GM12878 (cell line): ENCODE measurements around the gene TRAF3IP3. TPM values are rescaled to one million over a fixed set of nuclear protein-coding genes. Genes with fewer than 3 reads are reported as not detected.

Source experiments
- ATF7 ChIP-seq: fragments of 450-650 bp; IDR thresholded peaks from 2 replicates; pipeline ENCODE4 v1.6.1; 2016; ENCODE audit warnings: low read depth, mild to moderate bottlenecking
- BCL3 ChIP-seq: IDR thresholded peaks from 2 replicates; pipeline ENCODE4 v1.6.1; 2011; ENCODE audit warnings: borderline replicate concordance, low read depth, mild to moderate bottlenecking, moderate library complexity, low read length; ENCODE audit not compliant: insufficient read depth, poor library complexity, severe bottlenecking
- BCLAF1 ChIP-seq: fragments of 450-650 bp; IDR thresholded peaks from 2 replicates; pipeline ENCODE4 v1.6.1; 2017; ENCODE audit warnings: antibody characterized with exemption, mild to moderate bottlenecking, moderate library complexity
- CBFB ChIP-seq: IDR thresholded peaks from 2 replicates; pipeline ENCODE4 v1.6.1; 2016; ENCODE audit warnings: antibody characterized with exemption, low read depth
- CEBPZ ChIP-seq: fragments of 150-350 bp; IDR thresholded peaks from 2 replicates; pipeline ENCODE4 v1.6.1; 2016; ENCODE audit warnings: low read depth, low read length
- CHD4 ChIP-seq: fragments of 200-600 bp; sonication (generic); IDR thresholded peaks from 2 replicates; pipeline ENCODE4 v1.6.1; 2016; ENCODE audit warnings: mild to moderate bottlenecking
- ELK1 ChIP-seq: IDR thresholded peaks from 2 replicates; pipeline ENCODE4 v1.6.1; 2012; ENCODE audit warnings: low read depth, low read length, improper control_type of control experiment
- EZH2 ChIP-seq: IDR thresholded peaks from 2 replicates; pipeline ENCODE4 v1.6.1; 2012; ENCODE audit warnings: low read depth, mild to moderate bottlenecking, control low read depth, inconsistent platforms, low read length, borderline replicate concordance; ENCODE audit not compliant: control insufficient read depth
- HDGF ChIP-seq: fragments of 450-650 bp; IDR thresholded peaks from 2 replicates; pipeline ENCODE4 v1.6.1; 2016; ENCODE audit warnings: antibody characterized with exemption
- STAT1 ChIP-seq: fragments of 450-650 bp; conservative IDR thresholded peaks from 2 replicates; pipeline ENCODE4 v1.6.1; 2014; ENCODE audit warnings: antibody characterized with exemption, mild to moderate bottlenecking
- SUZ12 ChIP-seq: fragments of 200-600 bp; sonication (generic); IDR thresholded peaks from one replicate; pipeline ENCODE4 v1.6.1; 2018; ENCODE audit warnings: antibody characterized with exemption, mild to moderate bottlenecking; ENCODE audit not compliant: unreplicated experiment
- ZNF274 ChIP-seq: IDR thresholded peaks from one replicate; pipeline ENCODE4 v1.8.0; 2011; ENCODE audit not compliant: insufficient read length, insufficient read depth
- ZNF622 ChIP-seq: fragments of 450-650 bp; IDR thresholded peaks from 2 replicates; pipeline ENCODE4 v1.6.1; 2017; ENCODE audit warnings: mild to moderate bottlenecking, inconsistent platforms
- ZNF687 ChIP-seq: fragments of 450-650 bp; IDR thresholded peaks from 2 replicates; pipeline ENCODE4 v1.6.1; 2017; ENCODE audit warnings: mild to moderate bottlenecking, moderate library complexity
- polyA plus RNA-seq, 11 experiments: library from polyadenylated mRNA; depleted of rRNA in 4 of 11; unstranded in 6 of 11; stranded (reverse) in 5 of 11; fragments of >200 nt; fragmentation: Nextera tagmentation in 4 of 11; fragmentation: Illumina TruSeq in 1 of 11; extraction: Ambion mirVana in 4 of 11; extraction: Trizol in 1 of 11; gene quantifications; 1 replicate in 1 of 11; 2 replicates in 10 of 11; pipeline versions ENCODE4 v1.2.1 to v1.2.3, GENCODE V29; 2011 to 2016; ENCODE audit warnings: inconsistent platforms in 2 of 11, missing spikeins in 2 of 11, low read depth in 1 of 11
- total RNA-seq, 4 experiments: library from RNA; depleted of rRNA in 3 of 4; stranded (reverse); fragments of >200 nt in 3 of 4; fragmentation: Illumina TruSeq in 1 of 4; extraction: Trizol in 1 of 4; gene quantifications; 2 replicates each; pipeline versions ENCODE4 v1.2.1 to v1.2.3, GENCODE V29; 2013 to 2021

TRAF3IP3 gene
- total and polyA plus RNA-seq, 10 of the 15 experiments (the other 5 are each of a cell fraction or from before 2014, with no cell fraction given), result 61.6 to 121 (median 96.5) TPM

- peak; percentile 60; the same call in 1 of the 2 replicates for TF ChIP-seq ZNF687
- peak; percentile 51 for TF ChIP-seq ATF7
- no peak for TF ChIP-seq ZNF274
- peak; percentile 90 for TF ChIP-seq BCL3
- TF ChIP-seq CBFB, result peak; percentile 67; the same call in 1 of the 2 replicates
- no peak for TF ChIP-seq ELK1
- no peak for TF ChIP-seq HDGF
- no peak for TF ChIP-seq CEBPZ
- no peak for TF ChIP-seq ZNF622
- TF ChIP-seq EZH2, result no peak
- no peak for TF ChIP-seq STAT1
- TF ChIP-seq SUZ12, result no peak
- TF ChIP-seq CHD4, result no peak
- no peak for TF ChIP-seq BCLAF1
Measured at GRCh38 chr1:209769171-209769904, 13.5 kb downstream of the TRAF3IP3 start (continued).
